ENCODE measurements around the gene CEP104. TPM values are rescaled to one million over a fixed set of nuclear protein-coding genes. Genes with fewer than 3 reads are reported as not detected.
A peak's percentile ranks its signal among the peaks of the same experiment; 100 is the strongest.

Gene CEP104
- total RNA-seq (20.3 TPM), polyA plus RNA-seq (17.0 TPM)

DNA sequence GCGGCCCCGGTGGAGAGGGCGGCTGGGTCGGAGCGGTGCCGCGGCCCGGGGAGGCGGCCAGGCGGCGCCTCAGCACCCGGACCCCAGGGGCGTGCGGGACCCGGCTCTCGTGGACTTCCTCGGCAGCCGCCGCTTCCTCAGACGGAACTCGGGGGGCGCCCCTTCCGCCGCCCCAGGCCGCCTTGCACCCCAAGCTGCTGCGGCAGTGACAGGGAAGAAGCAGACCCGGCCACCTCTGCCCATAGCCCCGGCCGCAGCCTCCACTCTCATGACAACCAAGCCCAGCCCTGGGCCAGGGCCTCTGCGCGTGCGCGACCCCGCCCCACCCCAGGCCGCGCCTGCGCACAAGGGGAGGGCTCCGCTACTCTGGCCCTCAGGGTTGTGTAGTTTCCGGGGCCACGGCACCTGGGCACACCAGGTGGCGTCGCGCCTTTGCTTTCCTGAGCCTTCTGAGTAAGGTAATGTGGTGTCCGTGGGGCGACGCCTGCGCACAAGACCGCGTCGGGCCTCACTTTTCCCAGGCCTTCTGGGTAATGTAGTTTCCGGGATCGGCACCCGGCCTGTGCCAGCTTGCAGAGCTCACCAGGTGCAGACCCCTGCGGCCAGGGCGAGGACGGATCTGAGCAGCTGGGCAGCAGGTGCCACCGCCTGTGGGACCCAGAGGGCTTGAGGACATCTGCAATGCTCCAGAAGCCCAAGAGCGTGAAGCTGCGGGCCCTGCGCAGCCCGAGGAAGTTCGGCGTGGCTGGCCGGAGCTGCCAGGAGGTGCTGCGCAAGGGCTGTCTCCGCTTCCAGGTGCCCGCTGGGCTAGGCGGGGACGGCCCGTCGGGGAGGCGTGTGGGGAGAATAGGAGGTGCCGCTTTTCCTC lies at the start of gene CEP104, which contains the start of gene DFFB:
Gene CEP104, minus strand, starts transcription at position 289 of the 868 bp plus-strand sequence. CDS start 4,804 bp downstream, outside the sequence.
Gene DFFB, plus strand, starts transcription at position 554 of the 868 bp plus-strand sequence. Its CDS starts 128 bp downstream, at position 682.
- under 1% methylated on average over 72 of the region's 73 CpGs for WGBS
- Histone ChIP-seq H3K27ac (ENCODE audit: low read depth) (peak within 1 kb of the TSS; percentile 81), H3K36me3 (ENCODE audit: insufficient read depth) (no peaks in the 10 kb centered on the region), H3K4me1 (ENCODE audit: insufficient read depth) (peaks cover 1% of the 10 kb centered on the region), H3K4me3 (ENCODE audit: low read depth, low read length) (peak within 1 kb of the TSS; percentile 99)
- peak; percentile 85 for DNase-seq (ENCODE audit: extremely low spot score)

DNA sequence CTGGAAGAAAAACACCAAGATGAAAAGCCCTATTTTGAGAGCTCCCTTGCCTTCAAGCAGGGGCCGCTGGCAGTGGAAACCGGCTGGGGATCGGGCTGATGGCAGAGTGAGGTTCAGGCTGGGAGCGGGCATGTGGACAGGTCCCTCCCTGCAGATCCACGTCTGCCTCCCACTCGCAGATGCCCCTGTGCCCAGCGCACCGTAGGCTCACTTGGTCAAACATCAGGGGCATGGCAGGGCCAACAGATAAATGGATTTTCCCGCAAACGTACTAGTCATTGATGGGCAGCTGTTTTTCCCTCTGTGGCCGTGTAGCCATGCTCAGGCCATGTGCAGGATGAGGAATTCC lies 49.6 kb upstream of the CEP104 start:
- no peaks in the 10 kb centered on the region for H3K36me3 ChIP-seq (ENCODE audit: insufficient read depth)
- no peak overlapping the region for H3K4me3 ChIP-seq (ENCODE audit: low read depth, low read length)
- WGBS: 92% methylated on average over 11 of the region's 11 CpGs
- H3K4me1 ChIP-seq (ENCODE audit: insufficient read depth): no peaks in the 10 kb centered on the region
- DNase-seq (ENCODE audit: extremely low spot score): no peak
- no peak overlapping the region for H3K27ac ChIP-seq (ENCODE audit: low read depth)

DNA sequence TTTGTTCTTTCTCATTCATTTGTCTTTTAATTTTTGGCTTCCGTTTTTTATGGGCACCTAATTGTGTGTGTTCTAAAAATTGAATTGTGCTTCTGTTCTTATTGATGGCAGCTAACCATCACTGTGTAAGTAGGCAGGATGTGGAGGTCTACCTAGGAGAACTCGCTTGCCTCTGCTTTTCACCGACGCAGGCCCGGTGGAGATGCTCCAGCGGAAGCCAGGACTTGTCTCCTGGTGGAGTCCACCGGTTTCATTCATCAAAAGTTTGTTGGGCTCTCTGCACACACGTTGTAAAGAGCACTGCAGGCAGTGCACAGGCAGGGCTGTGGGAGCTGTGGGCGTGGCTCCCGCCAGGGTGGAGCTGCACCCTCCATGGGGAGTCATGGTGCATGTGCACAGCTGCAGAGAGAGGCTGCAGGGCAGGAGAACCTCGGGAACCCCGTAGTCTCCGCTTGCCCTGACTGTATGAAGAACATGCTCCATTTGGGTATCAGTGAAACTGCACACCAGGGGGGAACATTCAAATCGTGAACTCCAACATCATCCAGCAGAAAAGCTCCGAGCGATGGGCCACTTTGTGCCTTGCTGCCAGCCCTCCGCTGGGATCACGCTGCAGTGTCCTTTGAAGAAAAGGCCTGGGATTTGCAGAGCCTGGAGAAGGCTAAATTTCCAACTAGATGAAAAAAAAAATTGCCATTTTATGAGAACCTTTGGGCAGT lies 49.1 kb upstream of the CEP104 start:
- H3K27ac ChIP-seq (ENCODE audit: low read depth): no peak overlapping the region
- WGBS: 85% methylated on average over 18 of the region's 18 CpGs
- no peak for DNase-seq (ENCODE audit: extremely low spot score)

DNA sequence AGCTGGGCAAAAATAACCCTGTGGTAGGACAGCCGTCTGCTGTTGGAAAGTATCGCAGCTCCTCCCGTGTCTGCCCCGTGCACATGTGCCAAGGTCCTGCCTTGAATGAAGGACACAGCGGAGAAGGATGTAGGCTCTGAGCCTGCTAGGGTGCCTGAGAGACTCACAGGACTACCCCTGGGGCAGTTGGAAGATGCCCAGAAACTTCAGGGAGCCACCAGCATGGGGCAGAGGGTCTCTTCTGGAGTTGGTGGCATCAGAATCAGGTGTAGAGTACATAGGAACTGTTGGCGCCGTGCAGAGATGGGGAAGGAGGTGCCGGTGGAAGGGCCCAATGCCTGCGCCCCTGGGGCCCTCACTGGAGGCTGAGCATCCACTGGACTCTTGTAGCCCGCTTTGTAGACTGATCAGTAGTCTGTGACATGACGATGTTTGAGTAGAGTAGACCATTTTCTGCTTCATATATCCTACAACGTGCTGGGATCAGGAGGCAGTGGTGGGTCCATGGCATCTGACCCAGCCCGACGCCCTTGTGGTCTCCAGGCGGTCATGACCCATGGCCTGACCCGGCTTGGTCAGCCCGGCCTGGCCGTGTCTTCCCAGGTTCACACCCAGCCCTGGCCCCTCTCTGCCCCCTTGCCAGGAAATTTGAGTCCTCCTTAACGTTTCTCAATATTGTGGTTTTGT lies 48.4 kb upstream of the CEP104 start:
- no peaks in the 10 kb centered on the region for H3K36me3 ChIP-seq (ENCODE audit: insufficient read depth)
- H3K4me1 ChIP-seq (ENCODE audit: insufficient read depth): no peaks in the 10 kb centered on the region
- no peak for DNase-seq (ENCODE audit: extremely low spot score)
- H3K27ac ChIP-seq (ENCODE audit: low read depth): no peak overlapping the region
- WGBS: 89% methylated on average over 19 of the region's 19 CpGs
- no peak overlapping the region for H3K4me3 ChIP-seq (ENCODE audit: low read depth, low read length)

More for the DNA sequence above, 49.1 kb upstream of the CEP104 start:
- Histone ChIP-seq H3K4me3 (ENCODE audit: low read depth, low read length) (no peak overlapping the region), H3K4me1 (ENCODE audit: insufficient read depth) (no peaks in the 10 kb centered on the region), H3K36me3 (ENCODE audit: insufficient read depth) (no peaks in the 10 kb centered on the region)

DNA sequence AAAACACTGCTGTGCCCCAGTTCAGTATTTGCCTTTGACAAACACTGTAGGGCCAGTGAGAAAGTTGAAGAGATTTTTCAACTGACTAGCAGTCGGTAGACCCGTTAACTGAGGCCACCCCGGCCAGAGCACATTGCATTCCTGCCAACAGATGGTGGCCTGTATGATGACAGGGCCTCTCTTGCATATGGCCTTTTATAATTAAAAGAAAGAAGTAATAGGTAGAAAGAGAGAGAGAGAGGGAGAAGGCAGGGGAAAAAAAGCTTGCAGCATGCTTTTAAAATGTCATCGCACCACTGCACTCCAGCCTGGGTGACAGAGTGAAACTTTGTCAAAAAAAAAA lies 47.8 kb upstream of the CEP104 start:
- H3K4me3 ChIP-seq (ENCODE audit: low read depth, low read length): no peak overlapping the region
- WGBS: 81% methylated on average over 4 of the region's 4 CpGs
- H3K27ac ChIP-seq (ENCODE audit: low read depth): no peak overlapping the region
- H3K4me1 ChIP-seq (ENCODE audit: insufficient read depth): no peaks in the 10 kb centered on the region
- H3K36me3 ChIP-seq (ENCODE audit: insufficient read depth): no peaks in the 10 kb centered on the region
- DNase-seq (ENCODE audit: extremely low spot score): no peak

DNA sequence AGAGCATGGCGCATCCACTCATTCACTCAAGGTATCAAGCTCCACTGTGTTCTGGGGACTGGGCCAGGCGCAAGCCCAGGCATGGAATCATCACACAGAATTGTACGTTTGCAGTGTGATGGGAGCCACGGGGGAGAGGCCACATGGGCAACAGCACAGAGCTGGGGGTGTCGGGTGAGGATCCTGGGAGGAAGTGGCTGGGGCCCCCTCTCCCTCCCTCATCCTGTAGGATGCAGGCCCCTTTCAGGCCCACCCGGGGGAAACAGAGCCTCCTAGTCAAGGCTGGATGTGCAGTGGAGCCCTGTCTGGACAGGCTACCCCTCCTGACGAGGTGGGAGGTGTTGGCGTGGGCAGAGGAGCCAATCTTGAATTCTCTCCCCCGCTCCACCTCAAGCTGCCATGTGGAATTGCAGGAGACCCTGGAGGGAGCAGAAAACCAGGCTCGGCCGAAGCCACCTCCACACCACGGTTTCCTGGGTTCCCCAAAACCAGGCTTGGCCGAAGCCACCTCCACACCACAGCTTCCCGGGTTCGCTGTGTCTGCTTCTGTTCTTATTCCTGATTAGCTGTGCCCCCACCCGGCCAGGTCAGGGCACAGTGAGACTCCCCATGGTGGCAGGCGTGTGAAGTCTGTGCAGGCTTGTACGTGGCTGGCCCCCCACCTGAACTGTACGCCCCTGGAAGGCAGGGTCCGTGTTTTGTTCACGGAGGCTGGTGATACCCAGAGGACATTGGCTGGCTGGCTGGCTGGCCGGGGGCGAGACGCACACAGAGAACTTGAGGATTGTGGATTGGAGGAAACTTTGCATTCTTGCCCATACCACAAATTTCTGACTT lies 47.2 kb upstream of the CEP104 start:
- Histone ChIP-seq H3K4me1 (ENCODE audit: insufficient read depth) (no peaks in the 10 kb centered on the region), H3K27ac (ENCODE audit: low read depth) (no peak overlapping the region), H3K36me3 (ENCODE audit: insufficient read depth) (no peaks in the 10 kb centered on the region), H3K4me3 (ENCODE audit: low read depth, low read length) (no peak overlapping the region)
- DNase-seq (ENCODE audit: extremely low spot score): no peak
- WGBS: 78% methylated on average over 24 of the region's 24 CpGs

DNA sequence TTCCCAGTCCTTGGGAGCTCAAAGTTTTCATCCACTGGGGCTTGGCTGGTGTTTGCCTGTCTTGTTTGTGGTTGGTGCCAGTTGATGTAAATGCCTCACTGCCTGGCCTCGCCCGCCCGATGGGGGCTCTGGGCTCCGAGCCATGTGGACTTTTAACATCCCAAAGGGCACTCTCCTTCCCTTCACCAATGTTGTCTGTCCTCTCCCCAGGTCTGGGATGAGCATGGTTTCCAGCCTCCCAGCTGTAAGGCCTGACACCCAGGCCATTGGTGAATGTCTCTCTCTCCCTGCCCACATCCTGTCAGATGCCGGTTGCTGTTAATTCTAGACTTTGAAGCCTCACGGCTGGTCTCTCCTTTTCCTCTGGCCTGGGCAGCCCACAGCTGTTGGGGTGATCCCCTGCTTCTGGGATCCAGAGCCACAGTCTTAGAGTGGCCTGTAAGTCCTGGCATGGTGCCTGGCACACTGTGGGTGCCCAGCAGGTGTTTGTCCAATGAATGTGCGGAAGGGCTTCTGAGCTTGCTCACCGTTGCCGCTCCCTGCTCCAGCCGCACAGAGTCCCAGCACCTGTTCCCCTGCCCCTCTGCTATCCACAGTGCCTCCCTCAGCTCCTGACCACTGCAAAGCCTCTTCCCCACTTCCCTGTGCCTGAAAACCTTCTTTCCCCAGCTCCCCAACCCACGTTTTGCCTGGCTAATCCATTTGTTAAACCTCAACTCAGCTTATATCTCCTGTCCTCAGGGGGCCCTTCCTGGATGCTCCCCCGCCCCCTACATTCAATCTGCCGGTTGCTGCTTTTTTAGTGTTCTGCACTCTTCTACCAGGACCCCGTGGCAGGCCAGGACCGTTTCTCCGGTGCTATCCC lies 46.4 kb upstream of the CEP104 start:
- Histone ChIP-seq H3K4me3 (ENCODE audit: low read depth, low read length) (no peak overlapping the region), H3K27ac (ENCODE audit: low read depth) (no peak overlapping the region), H3K4me1 (ENCODE audit: insufficient read depth) (no peaks in the 10 kb centered on the region), H3K36me3 (ENCODE audit: insufficient read depth) (no peaks in the 10 kb centered on the region)
- no peak for DNase-seq (ENCODE audit: extremely low spot score)
- 74% methylated on average over 16 of the region's 16 CpGs for WGBS

DNA sequence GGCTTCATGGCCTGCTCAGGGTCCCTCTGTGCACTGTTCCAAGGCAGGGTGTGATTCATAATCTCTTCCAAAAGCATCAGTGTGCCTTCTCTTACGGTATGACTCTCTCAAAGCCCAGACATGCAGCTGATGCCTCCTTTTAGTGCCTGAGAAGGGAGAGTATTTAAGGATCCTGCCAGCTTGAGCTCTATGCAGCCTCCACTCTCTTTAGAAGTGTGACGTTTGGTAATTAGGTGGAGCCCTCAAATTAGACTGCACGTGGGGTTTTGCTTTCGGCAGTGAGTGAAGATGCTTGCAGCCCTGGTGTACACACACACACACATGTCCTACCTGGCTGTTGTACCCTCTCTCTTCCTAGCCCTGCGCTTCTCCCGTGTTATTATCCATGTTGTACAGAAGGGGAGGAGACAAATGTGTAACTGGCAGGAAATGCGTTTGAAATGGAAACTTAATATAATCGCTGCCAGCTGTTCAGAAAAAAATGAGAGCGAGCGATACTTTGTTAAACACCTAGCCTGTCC lies 45.6 kb upstream of the CEP104 start:
- WGBS: 72% methylated on average over 10 of the region's 10 CpGs
- H3K4me1 ChIP-seq (ENCODE audit: insufficient read depth): no peaks in the 10 kb centered on the region
- DNase-seq (ENCODE audit: extremely low spot score): no peak
- H3K36me3 ChIP-seq (ENCODE audit: insufficient read depth): no peaks in the 10 kb centered on the region
- no peak overlapping the region for H3K4me3 ChIP-seq (ENCODE audit: low read depth, low read length)
- no peak overlapping the region for H3K27ac ChIP-seq (ENCODE audit: low read depth)

DNA sequence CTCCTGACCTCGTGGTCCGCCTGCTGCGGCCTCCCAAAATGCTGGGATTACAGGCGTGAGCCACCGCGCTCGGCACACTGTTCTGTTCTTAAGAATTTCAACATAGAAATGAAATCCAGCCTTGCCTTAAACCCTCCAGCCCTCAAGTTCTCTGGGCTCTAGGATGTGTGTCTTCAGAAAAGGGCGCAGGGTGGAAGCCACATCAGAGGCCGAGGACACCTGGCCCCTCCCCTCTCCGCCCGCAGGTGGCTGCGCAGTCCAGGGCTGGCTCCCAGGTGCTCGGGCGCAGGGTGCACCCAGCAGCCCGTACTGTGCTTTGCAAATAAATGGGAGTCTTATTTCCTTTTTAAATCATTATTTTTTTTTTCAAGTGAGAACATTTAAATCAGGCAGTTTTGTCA lies 45.1 kb upstream of the CEP104 start:
- DNase-seq (ENCODE audit: extremely low spot score): no peak

DNA sequence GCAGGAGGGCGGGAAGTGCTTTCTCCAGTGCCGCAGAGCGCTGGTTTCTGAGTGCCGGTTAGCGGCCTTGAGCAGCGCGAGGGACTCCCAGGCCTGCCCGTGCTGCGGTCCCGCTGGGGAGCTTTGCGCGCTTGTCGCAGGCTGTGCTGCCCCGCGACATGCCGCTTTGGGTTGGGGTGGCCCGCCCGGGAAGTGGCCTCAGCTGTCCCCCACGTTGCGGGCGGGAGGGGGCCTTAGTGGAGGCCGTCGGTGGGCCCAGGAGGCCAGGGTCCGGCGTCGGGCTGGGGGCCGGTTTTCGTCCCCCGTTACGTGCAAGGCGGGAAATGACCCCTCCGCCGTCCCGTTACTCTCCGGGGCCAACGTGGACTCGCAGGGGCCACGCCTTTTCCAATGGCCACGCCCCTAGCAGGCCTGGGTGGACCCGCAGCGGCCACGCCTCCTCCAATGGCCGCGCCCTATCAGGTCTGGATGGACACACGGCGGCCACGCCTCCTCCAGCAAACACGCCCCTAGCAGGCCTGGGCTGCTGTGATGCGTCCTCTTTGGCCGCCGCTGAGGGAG lies 44.0 kb upstream of the CEP104 start:
- H3K4me1 ChIP-seq (ENCODE audit: insufficient read depth): no peaks in the 10 kb centered on the region

More for the DNA sequence above, 45.1 kb upstream of the CEP104 start:
- Histone ChIP-seq H3K27ac (ENCODE audit: low read depth) (no peak overlapping the region), H3K4me3 (ENCODE audit: low read depth, low read length) (no peak overlapping the region), H3K4me1 (ENCODE audit: insufficient read depth) (no peaks in the 10 kb centered on the region), H3K36me3 (ENCODE audit: insufficient read depth) (no peaks in the 10 kb centered on the region)
- 95% methylated on average over 15 of the region's 15 CpGs for WGBS

DNA sequence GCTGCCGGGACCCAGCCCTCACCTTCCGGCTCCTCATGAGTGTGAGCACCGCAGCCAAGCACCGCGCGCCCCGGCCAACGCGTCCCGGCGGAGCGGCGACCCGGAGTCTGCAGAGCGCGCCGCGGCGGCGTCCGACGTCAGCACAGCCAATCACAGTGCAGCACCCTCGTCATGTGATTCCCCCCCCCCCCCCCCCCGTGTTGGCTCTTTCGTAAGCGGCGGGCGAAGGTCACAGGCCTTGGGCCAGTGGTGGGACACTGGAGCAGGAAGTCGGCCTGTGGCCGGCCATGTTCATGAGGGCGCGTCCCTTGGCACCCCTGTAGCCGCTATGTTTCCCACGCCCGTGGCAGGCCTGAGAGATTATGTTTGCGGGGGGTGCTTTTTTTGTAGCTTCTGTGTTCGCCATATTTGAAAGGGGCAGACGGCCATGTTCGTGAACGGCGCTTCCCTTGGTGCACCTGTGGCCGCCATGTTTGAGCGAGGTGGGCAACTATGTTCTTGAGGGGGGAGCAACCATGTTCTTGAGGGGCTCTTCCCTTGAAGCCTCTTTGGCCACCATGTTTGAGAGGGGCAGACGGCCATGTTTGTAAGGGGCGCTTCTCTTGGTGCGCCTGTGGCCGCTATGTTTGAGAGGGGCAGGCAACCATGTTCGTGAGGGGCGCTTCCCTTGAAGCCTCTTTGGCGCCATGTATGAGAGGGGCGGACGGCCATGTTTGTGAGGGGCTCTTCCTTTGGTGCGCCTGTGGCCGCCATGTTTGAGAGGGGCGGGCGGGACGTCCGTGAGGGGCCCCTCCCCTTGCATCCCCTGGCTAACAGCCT lies 43.3 kb upstream of the CEP104 start, which contains the start of gene C1orf174:
Gene C1orf174, minus strand, starts transcription at position 123 of the 819 bp plus-strand sequence. Its CDS starts 86 bp downstream, at position 37.
- whole genome bisulfite sequencing: under 1% methylated on average over 57 of the region's 58 CpGs

More for the DNA sequence above, 44.0 kb upstream of the CEP104 start:
- Histone ChIP-seq H3K27ac (ENCODE audit: low read depth) (peak overlapping the region; percentile 80), H3K4me3 (ENCODE audit: low read depth, low read length) (peak overlapping the region; percentile 60), H3K36me3 (ENCODE audit: insufficient read depth) (no peaks in the 10 kb centered on the region)
- WGBS: under 1% methylated on average over 51 of the region's 51 CpGs
- peak; percentile 83 for DNase-seq (ENCODE audit: extremely low spot score)

More for the DNA sequence above, 43.3 kb upstream of the CEP104 start, which contains the start of gene C1orf174:
- Histone ChIP-seq H3K4me1 (ENCODE audit: insufficient read depth) (no peaks in the 10 kb centered on the region), H3K27ac (ENCODE audit: low read depth) (peak within 1 kb of the TSS; percentile 81), H3K4me3 (ENCODE audit: low read depth, low read length) (peak within 1 kb of the TSS; percentile 89), H3K36me3 (ENCODE audit: insufficient read depth) (no peaks in the 10 kb centered on the region)
- DNase-seq (ENCODE audit: extremely low spot score): peak; percentile 99

Data from urinary bladder (tissue), 4 donors.